ENCODE results near the gene GRK3.

GRK3 gene

DNA sequence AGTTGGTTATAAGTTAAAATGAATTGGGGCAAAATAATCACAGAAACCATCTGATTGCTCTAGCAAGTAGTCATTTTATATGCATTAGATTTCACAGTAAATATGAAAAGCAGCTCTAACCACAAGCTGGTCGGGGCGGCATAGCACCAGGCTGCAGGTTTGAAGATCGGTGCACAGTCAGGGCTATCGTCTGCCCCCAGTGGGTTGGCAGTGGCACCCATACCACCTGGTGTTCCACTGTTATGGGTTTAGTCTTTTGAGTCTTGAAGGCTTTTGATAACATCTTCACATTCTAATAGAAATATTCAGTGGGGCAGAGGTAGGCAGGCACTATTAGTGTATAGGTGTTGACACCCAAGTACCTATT, 62.1 kb downstream of the GRK3 start:
- DNase-seq (ENCODE audit: low read depth) = no peak

DNA sequence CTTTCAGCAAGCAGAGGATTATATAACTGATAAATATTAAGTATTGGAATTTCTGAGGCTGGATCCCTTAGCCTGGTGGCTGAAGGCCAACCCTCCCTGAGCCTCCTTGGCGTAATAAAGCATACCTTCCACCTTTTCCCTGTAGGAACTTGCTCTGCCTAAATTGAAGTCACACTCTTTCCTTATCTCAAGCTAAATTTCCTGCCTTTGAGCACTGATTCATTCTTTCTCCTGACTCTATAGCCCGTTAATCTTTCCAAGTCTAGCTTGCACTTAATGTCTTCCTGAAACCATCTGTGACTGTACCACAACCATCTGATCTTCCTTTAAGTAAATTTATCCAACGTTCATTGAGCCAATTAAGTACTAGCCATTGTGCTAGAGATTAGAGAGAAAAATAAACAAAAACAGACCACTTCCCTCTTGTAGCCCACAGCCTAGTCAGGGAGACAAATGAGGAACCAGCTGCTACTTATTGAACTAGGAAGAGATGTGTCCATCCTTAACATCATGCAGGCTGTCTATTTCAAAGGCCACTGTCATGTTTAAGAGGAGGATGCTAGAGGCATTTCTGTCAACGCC, 62.9 kb downstream of the GRK3 start:
- no peak for DNase-seq (ENCODE audit: low read depth)

DNA sequence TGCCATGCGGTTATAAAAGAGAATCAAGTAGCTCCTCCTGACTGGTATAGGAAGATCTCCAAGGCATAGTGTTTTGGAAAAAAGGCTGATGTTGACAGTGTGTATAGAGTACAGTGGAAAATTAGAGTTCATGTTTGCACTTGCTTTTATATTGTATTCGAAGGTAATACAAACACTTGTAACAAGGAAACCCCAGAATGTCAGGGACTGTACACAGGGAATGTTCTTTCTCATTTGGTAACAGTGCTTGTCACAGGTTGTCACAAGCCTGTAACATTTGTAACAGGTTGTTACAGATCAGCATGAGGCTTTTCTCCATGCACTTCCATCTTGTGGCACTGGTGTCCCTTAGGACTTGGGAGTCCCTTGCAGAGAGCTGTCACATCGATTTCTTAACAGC, 64.0 kb downstream of the GRK3 start:
- DNase-seq (ENCODE audit: low read depth) = no peak

DNA sequence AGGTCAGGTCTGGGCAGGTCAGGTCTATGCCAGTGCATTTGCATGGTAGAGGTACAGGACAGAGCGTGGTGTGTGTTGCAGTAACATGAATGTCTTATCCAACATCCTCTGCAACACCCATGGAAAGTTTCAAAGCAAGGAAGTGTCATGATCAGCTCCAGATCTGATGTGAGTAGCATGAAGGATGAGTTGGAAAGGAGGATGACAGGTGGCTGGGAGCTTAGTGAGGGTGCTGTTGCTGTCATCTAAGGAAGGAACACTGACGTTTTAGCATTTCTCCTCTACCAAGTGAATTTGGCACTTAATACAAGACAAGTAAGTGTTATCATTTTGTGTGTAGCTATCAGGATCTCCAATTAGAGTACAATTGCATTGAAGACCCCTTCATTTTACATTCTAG, 65.1 kb downstream of the GRK3 start:
- no peak for DNase-seq (ENCODE audit: low read depth)

DNA sequence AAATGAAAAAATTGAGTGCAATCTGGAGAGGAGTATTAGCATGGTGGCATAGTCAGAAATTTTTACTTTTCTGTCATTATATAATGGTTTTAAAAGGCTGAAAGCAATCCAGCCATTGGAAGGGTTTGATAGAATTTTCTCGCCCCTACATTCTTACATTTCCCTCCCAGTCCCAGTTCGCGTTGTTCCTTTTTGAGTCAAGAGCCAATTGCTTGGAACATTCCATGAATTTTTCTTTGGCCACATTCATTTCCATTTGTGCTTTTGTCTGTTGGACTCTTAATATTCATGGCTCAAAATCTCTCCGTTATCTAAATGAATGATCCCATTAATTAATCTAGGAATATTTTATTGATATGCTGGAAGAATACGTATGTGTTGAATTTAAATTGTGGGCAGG, 66.0 kb downstream of the GRK3 start:
- no peak for DNase-seq (ENCODE audit: low read depth)

DNA sequence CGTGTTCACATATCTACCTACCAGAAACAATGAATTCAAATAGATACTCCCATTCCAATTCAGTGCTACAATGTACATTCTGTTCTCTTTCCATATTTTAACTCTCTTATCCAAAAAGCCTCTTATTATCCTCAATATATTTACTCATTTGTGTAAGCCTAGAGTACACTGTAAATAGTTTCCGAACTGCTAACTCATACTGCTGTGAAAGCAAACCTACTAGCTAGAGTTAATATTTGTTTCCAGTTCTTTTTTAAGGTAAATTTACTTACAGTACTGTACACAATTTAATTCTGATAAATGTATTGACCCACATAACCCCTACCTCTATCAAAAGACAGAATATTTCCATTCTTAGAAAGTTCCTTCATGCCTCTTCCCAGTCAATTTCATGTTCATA, 71.8 kb downstream of the GRK3 start:
- no peak for DNase-seq (ENCODE audit: low read depth)

DNA sequence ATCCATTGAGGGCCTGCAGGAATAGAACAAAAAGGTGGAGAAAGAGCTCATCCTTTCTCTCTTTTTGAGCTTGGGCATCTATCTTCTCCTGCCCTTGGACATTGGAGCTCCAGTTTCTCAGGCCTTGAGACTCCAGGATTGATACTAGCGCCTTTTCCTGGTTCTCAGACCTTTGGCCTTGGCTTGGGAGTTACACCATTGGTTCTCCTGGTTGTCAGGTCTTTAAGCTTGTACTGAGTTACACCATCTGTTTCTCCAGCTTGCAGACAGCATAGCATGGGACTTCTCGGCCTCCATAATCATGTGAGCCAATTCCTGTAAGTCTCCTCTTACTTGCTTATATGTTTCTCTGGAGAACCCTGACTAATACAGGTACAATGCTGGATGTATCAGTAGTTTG, 72.6 kb downstream of the GRK3 start:
- DNase-seq (ENCODE audit: low read depth) = no peak

DNA sequence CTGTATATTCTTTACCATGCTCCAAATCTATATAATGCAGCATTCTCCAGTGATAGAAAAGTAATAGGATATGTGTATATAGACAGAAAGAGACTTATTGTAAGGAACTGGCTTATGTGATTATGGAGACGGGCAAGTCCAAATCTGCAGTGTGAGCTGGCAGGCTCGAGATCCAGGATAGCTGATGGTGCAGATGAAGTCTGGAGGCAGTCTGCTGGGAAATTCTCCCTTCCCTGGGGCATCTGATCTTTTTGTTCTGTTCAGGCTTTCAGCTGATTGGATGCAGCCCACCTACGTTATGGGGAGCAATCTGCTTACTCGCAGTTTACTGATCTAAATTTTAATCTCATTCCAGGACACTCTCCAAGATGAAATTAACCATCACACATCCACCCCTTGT, 73.2 kb downstream of the GRK3 start:
- no peak for DNase-seq (ENCODE audit: low read depth)

DNA sequence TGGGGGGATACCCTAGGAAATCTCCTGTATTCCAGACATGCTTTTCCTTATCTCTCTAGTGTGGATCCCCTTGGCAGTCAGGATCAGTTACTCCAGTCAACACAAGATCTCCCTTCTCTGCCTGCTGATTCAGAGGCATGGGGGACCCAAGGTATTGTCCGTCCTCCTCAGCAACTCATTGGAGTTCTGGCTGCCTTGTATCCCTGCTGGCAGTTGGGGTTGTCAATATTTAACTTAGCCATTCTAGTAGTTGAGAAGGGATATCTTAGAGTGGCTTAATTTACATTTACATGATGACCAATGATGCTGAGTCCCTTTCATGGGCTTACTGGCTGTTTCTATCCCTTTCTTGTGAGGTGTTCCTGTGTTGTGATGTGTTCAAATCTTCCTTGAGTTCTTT, 74.2 kb downstream of the GRK3 start:
- no peak for DNase-seq (ENCODE audit: low read depth)

DNA sequence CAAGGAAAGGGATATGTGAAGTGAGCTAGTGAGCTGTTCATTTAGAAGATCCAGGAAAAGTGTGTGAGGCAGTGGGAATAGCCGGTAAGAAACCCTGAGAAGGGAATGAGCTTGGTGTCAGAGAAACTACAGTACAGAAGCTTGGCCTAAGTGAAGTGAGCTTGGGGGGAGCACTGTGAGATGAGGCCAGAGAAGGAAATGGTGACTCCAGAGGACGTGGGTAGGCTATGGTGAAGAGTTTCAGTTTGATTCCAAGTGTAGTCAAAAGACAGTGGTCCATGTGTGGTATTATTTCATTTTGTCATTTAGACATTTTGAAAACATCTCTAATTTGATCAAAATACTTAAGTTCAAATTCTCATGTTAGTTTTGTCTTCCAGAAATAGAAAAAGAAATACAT, 77.2 kb downstream of the GRK3 start:
- no peak for DNase-seq (ENCODE audit: low read depth)

DNA sequence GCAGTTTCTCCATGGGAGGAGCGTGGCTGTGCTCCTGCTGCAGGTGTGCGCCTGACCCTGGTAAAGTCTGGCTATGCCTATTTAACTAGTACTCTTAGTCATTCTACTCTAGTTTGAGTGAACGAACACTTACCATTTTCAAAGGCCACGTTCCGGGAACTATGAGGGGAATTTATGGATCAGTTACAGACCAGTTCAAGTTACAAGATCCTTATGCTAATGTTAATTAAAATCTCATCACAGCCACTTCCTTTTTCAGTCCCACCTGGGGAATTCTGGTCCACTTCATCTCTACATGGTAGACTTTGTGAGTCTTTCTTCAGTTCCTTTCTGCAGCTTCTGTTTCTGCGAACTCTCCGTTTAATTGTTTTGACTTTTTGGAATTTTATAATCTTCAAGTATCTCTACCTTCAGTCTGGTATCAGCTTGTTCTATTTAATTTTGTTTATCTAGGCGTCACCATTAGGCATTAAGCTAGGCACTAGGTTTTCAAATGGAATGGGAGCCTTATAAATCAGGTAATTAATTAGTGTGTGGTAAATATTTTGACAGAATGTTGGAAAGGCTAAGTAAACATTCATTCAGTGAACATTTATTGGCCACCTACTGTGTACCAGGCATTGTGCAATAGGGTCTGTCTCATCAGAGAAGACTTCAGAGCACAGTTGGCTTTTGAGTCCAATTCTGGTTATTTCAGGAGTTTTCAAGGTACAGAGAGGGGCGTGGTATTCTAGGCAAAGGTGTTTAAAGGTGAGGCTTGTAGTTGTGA, 78.9 kb downstream of the GRK3 start:
- DNase-seq (ENCODE audit: low read depth) = no peak

DNA sequence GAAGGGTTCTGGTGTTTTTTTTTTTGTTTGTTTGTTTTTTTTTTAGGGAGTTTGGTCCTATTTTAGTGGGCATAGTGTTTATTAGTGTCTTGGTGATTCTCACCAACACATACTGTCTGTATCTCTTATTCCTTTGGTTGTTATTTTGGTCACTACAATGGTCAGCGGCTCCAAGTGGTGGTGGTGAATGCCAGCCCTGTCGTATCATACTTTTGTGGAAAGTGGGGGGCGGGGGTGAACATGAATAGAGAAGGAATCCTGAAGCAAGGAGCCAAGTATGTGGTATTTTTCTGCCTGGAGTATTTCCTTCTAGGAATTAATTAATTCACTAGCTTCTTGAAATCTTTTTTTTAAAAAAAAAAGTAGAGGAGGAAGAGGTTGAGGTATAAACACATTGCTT, 79.6 kb downstream of the GRK3 start:
- DNase-seq (ENCODE audit: low read depth) = no peak

DNA sequence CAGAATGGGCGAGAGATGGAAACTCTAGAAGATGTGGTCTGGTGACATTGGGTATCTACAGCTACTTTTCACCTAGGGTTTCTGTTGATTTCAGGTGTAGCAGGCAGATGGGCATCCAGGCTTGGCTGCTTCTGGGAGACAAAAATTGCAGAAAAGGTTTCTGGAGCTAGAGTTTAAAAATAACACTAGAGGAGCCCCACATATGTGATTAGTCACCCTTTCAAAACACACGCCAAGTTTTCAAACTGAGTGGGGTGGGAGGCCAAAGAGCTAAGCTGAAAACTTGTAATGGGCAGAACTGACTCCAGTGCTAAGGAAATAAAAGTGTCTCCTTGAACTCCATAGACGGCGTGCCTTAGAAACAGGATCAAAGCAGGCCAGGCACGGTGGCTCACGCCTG, 80.8 kb downstream of the GRK3 start:
- no peak for DNase-seq (ENCODE audit: low read depth)

DNA sequence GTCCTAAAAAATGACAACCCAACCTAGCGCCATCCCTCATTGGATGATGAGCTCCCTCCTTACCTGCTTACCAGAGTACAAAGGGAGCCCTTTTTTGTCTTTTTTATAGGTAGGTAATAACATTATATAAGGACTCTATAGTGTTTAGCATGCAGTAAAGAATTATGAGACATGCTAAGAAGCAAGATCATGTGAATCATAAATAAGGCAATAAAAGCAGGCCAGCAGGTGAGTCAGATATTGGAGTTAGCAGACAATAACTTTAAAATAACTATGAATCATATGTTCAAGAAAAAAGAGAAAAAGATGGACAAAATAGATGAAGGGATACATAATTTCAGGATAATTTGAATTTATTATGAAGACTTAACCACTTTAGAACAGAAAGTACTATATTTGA, 81.5 kb downstream of the GRK3 start:
- DNase-seq (ENCODE audit: low read depth) = no peak

DNA sequence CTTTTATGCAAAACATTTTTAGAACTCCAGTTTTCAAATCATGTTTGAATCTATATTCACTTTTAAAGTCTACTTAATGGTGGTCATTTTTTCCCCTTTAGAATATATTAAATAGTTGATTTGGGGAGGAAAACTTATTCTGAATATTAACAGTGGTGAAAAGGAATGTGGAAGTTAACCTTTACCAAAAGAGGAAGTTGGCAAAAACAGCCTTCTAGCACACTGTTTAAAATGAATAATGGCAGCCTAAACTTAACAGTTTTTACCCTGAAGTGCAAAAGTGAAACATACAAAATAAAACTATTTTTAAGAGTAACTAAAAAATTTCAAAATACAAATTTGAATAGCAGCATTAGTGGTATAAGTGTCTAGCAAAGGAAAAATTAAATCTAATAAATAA, 86.4 kb downstream of the GRK3 start:
- no peak for DNase-seq (ENCODE audit: low read depth)

DNA sequence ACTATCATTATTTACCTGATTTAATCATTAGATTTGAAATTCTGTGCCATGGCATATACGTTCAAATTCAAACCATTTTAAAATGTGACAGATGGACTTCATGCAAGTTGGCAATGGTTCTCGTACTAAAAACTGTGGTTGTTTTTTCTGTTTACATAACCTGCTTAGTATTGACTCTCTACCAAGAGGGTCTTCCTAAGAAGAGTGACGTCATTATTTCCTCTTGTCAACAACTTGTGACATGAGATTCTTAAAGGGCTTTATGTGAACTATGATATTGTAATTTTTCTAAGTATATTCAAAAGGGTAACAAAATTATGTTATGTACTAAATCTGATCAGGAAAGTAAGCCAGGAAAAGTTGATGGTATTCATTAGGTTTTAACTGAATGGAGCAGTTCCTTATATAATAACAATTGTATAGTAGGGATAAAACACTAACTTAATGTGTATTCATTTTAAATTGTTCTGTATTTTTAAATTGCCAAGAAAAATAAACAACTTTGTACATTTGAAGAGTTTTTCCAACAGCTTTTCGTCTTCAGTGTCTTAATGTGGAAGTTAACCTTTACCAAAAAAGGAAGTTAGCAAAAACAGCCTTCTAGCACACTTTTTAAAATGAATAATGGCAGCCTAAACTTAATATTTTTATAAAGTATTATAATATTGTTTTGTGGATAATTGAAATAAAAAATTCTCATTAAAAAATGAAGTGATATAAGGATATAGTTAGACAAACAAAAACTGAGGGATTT, 87.0 kb downstream of the GRK3 start:
- no peak for DNase-seq (ENCODE audit: low read depth)

DNA sequence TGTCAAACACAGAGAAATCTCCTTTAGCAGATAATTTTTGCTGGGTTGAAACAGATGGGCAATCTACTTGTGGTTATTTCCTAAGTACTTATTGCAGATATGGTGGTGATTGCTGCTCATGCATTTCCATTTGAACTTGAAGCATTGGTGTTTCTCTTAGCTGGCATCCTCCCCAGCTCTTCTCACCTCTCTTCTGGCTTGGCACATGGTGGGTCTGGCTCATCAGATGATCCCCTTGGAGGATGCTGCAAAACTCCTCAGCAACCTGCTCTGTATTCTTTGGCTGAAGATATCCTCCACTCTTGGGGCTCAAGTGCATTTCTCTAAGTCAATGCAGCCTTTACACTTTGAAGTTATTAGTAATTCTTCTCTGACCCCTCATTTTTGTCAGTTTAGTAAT, 90.2 kb downstream of the GRK3 start:
- no peak for DNase-seq (ENCODE audit: low read depth)

DNA sequence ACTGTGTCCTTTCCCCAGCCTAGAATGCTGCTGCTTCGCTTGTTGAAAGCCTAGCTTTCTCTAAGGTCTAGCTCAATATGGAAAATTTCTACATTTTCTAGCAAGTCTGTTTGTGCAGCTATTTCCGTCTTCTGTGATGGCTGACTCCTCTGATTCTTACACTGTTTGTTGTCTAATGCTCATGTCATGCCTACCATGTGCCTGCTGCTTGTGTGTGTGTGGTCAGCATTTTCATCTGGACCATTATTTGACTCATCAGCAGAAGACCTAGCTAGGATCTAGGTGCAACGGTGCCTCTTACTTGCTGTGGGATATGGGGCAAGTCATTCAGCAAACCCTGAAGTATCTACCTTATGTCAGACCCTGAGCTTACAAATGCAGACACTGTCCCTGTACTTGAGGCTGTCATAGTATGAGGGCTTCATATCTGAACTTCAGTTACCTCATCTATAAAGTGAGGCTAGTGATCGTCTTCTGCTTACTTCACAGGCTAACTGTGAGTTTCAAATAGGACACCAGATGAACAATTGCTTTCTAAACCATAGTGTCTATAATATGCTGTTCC, 91.0 kb downstream of the GRK3 start:
- DNase-seq (ENCODE audit: low read depth) = no peak

DNA sequence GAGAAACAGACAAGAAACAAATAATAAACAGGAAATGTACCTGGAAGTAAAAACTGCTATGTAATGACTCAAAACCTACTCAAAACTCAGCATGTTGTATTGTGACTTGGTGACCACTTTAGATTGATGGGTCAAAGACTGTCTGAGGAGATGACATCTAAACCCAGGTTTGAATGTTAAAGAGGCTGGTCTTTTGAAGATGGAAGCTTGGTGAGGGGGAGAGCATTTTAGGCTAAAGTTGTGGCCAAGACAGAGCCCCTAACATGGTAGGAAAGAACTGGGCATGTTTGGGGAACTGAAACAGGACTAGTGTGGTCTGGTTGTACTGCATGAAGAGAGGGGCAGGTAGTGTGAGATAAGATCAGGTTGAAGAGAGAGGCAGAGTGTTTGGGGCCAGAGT, 92.2 kb downstream of the GRK3 start:
- DNase-seq (ENCODE audit: low read depth) = no peak

DNA sequence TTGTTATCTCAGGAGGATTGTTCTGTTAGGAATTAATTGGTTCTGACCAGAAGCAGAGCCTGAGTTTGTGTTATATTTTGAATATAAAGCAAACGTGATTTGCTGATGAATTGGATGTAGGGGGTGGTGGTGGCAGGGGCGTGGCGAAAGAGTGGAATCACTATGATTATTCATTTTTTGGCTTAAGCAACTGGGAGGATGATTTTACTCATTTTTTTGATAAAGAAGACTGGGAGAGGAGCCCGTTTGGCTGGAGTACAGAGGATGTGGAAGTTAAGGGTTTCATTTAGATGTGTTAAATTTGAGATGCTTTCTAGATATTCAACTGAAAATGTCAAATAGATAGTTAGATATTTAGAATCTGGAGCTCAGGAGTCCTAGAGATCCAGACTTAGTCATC, 94.2 kb downstream of the GRK3 start:
- DNase-seq (ENCODE audit: low read depth) = no peak

DNA sequence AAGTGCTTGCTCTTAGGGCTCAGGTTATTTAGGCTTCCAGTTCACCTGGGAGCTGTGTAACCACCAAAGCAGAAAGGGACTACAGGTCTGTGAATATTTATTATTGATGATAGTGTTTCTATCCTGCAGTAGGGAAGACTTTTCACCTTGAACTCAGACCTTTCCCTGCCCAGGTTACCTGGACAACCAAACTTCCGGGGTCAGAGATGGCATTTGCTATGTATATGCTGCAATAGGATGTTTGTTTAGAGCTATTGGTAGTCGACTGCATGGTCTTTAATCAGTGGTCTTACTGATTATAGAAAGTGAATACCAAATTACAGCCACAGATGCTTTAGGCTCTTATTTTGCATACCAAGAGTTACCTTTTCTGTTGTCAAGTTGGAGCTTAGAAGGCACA, 94.9 kb downstream of the GRK3 start:
- no peak for DNase-seq (ENCODE audit: low read depth)

DNA sequence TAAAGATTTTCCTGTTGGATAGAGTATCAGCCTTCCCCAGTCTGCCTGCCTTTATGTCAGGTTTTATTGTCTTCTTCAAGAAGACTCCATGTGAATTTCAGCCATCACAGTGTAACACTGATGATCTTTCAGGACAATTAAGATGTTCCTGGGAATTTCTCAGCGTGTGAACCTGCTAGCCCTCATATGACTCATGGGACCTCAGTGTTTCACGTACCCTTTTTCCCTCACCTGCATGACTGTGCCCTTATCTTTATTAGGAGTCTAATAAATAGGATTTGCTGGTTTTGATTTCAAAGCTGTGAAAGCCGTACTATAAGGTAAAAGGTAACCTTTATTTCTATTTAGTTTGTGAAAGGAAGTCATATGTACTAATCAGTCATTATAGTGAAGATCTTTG, 95.9 kb downstream of the GRK3 start:
- no peak for DNase-seq (ENCODE audit: low read depth)

DNA sequence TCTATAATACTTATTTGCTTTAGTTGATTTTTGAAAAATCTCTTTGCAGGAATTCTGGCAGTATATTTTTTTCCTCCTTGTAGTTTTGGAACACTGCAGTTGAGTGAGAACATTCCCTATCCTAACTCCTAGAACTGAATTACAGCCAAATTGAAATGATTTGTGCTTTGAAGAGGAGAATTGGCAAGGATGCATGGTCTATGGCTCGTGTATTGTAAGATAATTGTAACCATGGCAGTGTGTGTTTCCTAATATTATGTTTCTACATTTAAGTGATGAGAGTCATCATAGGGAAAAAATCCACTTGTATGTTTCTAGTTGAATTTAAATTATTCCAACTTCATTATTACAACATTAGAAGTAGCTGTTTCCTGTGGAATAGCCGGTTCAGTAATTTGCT, 96.6 kb downstream of the GRK3 start:
- DNase-seq (ENCODE audit: low read depth) = no peak

All from activated T-helper 1 cell treated with Interleukin-2 at 50 U/mL for 16 hours (primary cell).